ENCODE measurements around the gene ZNF791. TPM values are rescaled to one million over a fixed set of nuclear protein-coding genes. Genes with fewer than 3 reads are reported as not detected.
A peak's percentile ranks its signal among the peaks of the same experiment; 100 is the strongest.

The ZNF791 gene
- total RNA-seq, 2 donors from 2014 or later = 23.2 to 32.1 TPM

DNA sequence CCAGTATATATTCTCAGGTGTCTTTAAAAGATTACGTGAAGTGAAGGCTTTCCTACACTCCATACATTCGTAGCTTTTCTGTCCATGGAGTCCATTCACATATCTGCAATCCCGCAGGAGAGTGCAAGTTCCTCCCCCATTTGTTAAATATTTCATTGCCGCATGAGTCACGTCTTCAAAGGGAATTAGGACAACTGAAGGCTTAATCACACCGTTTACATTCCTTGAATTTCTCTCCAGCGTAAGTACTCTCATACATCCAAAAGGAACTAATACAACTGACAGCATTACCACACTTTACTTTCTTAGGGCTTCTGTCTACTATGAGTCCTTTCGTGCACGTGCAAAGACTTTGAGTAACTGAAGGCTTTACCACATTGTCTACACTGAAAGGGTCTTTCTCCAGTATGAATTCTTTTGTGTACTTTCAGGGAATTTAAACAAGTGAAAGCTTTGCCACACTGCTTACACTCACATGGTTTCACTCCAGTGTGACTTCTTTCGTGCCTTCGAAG is 30.5 kb upstream of the ZNF791 start:
- H3K4me1 ChIP-seq (ENCODE audit: control insufficient read depth, insufficient read depth, low read length) = no peaks in the 10 kb centered on the region
- no peak overlapping the region for H3K27ac Mint-ChIP-seq
- no peaks in the 10 kb centered on the region for H3K27me3 Mint-ChIP-seq (ENCODE audit: insufficient read depth)
- peaks cover 71% of the 10 kb centered on the region for H3K36me3 Mint-ChIP-seq (ENCODE audit: low read depth)
- H3K9me3 ChIP-seq (ENCODE audit: control insufficient read depth, low read length) = peaks cover 40% of the 10 kb centered on the region
- H3K4me1 Mint-ChIP-seq = no peaks in the 10 kb centered on the region
- no peaks in the 10 kb centered on the region for H3K27me3 ChIP-seq (ENCODE audit: control insufficient read depth, insufficient read depth, low read length, poor library complexity, severe bottlenecking)
- no peak overlapping the region for H3K27ac ChIP-seq (ENCODE audit: low read depth, low read length)
- DNase-seq = no peak
- H3K9me3 Mint-ChIP-seq = peaks cover 69% of the 10 kb centered on the region
- WGBS, 2 experiments (ENCODE audit: insufficient coverage in 1 of 2, insufficient read length in 1 of 2) = 94 to 97% methylated on average over 11 of the region's 11 CpGs
- H3K4me3 Mint-ChIP-seq = no peak overlapping the region
- TF ChIP-seq, protein P1, sequence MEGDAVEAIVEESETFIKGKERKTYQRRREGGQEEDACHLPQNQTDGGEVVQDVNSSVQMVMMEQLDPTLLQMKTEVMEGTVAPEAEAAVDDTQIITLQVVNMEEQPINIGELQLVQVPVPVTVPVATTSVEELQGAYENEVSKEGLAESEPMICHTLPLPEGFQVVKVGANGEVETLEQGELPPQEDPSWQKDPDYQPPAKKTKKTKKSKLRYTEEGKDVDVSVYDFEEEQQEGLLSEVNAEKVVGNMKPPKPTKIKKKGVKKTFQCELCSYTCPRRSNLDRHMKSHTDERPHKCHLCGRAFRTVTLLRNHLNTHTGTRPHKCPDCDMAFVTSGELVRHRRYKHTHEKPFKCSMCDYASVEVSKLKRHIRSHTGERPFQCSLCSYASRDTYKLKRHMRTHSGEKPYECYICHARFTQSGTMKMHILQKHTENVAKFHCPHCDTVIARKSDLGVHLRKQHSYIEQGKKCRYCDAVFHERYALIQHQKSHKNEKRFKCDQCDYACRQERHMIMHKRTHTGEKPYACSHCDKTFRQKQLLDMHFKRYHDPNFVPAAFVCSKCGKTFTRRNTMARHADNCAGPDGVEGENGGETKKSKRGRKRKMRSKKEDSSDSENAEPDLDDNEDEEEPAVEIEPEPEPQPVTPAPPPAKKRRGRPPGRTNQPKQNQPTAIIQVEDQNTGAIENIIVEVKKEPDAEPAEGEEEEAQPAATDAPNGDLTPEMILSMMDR (conservative IDR thresholded peaks at IDR 0.05) = no peak
- H3K9ac ChIP-seq (ENCODE audit: extremely low read depth, low read length, poor library complexity, severe bottlenecking) = no peak overlapping the region
- peak overlapping the region; percentile 39 for H3K4me3 ChIP-seq (ENCODE audit: low read length)
- H3K36me3 ChIP-seq (ENCODE audit: control insufficient read depth, insufficient read depth, low read length) = peaks cover 47% of the 10 kb centered on the region

DNA sequence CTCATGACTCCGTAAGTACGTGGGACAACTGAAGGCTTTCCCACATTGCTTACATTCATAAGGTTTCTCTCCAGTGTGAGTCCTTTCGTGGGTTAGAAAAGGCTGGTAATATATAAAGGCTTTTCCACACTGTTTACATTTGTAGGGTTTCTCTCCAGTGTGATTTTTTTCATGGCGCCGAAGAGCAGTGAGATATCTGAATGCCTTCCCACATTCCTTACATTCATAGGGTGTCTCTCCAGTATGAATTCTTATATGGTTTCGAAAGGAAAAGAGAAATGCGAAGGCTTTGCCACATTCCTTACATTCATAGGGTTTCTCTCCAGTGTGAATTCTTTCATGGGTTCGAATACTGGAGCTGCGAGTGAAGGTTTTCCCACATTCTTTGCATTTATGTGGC is 29.6 kb upstream of the ZNF791 start:
- peak overlapping the region; percentile 39 for H3K4me3 ChIP-seq (ENCODE audit: low read length)
- Mint-ChIP-seq H3K9me3 (peaks cover 67% of the 10 kb centered on the region), H3K27me3 (ENCODE audit: insufficient read depth) (no peaks in the 10 kb centered on the region), H3K36me3 (ENCODE audit: low read depth) (peaks cover 66% of the 10 kb centered on the region), H3K4me3 (no peak overlapping the region), H3K4me1 (no peaks in the 10 kb centered on the region), H3K27ac (no peak overlapping the region)
- H3K36me3 ChIP-seq (ENCODE audit: control insufficient read depth, insufficient read depth, low read length) = peaks cover 47% of the 10 kb centered on the region
- TF ChIP-seq, protein P1 (conservative IDR thresholded peaks at IDR 0.05) = no peak
- no peaks in the 10 kb centered on the region for H3K27me3 ChIP-seq (ENCODE audit: control insufficient read depth, insufficient read depth, low read length, poor library complexity, severe bottlenecking)
- no peak for DNase-seq
- H3K9ac ChIP-seq (ENCODE audit: extremely low read depth, low read length, poor library complexity, severe bottlenecking) = no peak overlapping the region
- peaks cover 40% of the 10 kb centered on the region for H3K9me3 ChIP-seq (ENCODE audit: control insufficient read depth, low read length)
- no peaks in the 10 kb centered on the region for H3K4me1 ChIP-seq (ENCODE audit: control insufficient read depth, insufficient read depth, low read length)
- WGBS, 2 experiments (ENCODE audit: insufficient coverage in 1 of 2, insufficient read length in 1 of 2) = 94 to 97% methylated on average over 8 to 9 of the region's 9 CpGs
- H3K27ac ChIP-seq (ENCODE audit: low read depth, low read length) = no peak overlapping the region

DNA sequence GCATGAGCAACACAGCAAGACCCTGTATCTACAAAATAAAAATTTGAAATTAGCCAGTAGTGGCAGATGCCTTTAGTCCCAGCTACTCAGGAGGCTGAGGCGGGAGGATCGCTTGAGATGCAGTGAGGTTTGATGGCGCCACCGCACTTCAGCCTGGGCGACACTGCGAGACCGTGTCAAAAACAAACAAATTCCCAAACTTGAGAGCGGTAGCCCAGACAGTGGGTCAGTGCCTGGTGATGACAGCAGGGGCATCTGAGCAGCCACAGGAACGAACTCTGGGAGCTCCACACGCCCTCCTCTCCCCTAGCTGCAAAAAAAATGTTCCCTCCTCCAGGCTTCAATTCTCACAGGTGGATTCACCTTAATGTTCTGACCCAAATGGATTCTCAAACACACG is 14.2 kb upstream of the ZNF791 start:
- Mint-ChIP-seq H3K9me3 (no peaks in the 10 kb centered on the region), H3K4me3 (no peak overlapping the region), H3K27me3 (ENCODE audit: insufficient read depth) (no peaks in the 10 kb centered on the region), H3K27ac (no peak overlapping the region), H3K36me3 (ENCODE audit: low read depth) (peaks cover 40% of the 10 kb centered on the region), H3K4me1 (no peaks in the 10 kb centered on the region)
- H3K9ac ChIP-seq (ENCODE audit: extremely low read depth, low read length, poor library complexity, severe bottlenecking) = no peak overlapping the region
- WGBS, 2 experiments (ENCODE audit: insufficient coverage in 1 of 2, insufficient read length in 1 of 2) = 80 to 95% methylated on average over 10 to 11 of the region's 11 CpGs
- no peak for DNase-seq
- no peaks in the 10 kb centered on the region for H3K9me3 ChIP-seq (ENCODE audit: control insufficient read depth, low read length)
- no peaks in the 10 kb centered on the region for H3K4me1 ChIP-seq (ENCODE audit: control insufficient read depth, insufficient read depth, low read length)
- TF ChIP-seq, protein P1 (conservative IDR thresholded peaks at IDR 0.05) = no peak
- H3K27me3 ChIP-seq (ENCODE audit: control insufficient read depth, insufficient read depth, low read length, poor library complexity, severe bottlenecking) = no peaks in the 10 kb centered on the region
- H3K4me3 ChIP-seq (ENCODE audit: low read length) = no peak overlapping the region
- H3K27ac ChIP-seq (ENCODE audit: low read depth, low read length) = no peak overlapping the region
- H3K36me3 ChIP-seq (ENCODE audit: control insufficient read depth, insufficient read depth, low read length) = peaks cover 13% of the 10 kb centered on the region
